Uterus (tissue), 2 donors: ENCODE measurements around the gene NHLRC2.

Experiments
- POLR2A ChIP-seq, 2 donors: fragments of 450-650 bp; IDR thresholded peaks; one replicate each; pipeline ENCODE4 v1.6.1; 2016; ENCODE audit warnings: antibody characterized with exemption in 2 of 2, mild to moderate bottlenecking in 1 of 2, moderate library complexity in 1 of 2
- TF ChIP-seq, protein P1 (sequence below), 4 experiments: fragments of 200-600 bp in 2 of 4; fragments of 450-650 bp in 2 of 4; sonication (generic) in 2 of 4; IDR thresholded peaks; one replicate each; pipeline ENCODE4 v1.5.1; 2016 to 2019; ENCODE audit warnings: antibody characterized with exemption in 4 of 4, mild to moderate bottlenecking in 2 of 4, moderate library complexity in 1 of 4

DNA sequence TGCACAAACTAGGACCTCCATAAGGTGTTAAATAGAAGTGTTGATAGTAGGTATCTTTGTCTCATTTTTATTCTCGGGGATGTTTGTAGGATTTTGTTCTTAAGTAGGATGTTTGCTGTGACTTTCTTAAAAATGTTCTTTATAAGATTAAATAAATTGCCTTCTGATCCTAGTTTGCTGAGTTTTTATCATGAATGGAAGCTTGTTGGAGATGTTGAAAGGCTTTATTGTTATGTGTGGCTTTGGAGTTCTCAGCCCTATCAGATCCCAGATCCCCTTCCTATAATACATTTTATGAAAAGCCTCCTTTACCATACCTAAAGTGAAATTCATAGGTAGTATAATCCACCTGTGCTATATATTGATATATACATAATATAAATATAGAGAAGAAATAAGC, 40.1 kb downstream of the NHLRC2 start:
- TF ChIP-seq, protein P1, sequence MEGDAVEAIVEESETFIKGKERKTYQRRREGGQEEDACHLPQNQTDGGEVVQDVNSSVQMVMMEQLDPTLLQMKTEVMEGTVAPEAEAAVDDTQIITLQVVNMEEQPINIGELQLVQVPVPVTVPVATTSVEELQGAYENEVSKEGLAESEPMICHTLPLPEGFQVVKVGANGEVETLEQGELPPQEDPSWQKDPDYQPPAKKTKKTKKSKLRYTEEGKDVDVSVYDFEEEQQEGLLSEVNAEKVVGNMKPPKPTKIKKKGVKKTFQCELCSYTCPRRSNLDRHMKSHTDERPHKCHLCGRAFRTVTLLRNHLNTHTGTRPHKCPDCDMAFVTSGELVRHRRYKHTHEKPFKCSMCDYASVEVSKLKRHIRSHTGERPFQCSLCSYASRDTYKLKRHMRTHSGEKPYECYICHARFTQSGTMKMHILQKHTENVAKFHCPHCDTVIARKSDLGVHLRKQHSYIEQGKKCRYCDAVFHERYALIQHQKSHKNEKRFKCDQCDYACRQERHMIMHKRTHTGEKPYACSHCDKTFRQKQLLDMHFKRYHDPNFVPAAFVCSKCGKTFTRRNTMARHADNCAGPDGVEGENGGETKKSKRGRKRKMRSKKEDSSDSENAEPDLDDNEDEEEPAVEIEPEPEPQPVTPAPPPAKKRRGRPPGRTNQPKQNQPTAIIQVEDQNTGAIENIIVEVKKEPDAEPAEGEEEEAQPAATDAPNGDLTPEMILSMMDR (IDR thresholded peaks at IDR 0.05): no peak
- TF ChIP-seq POLR2A (IDR thresholded peaks at IDR 0.05): no peak
